Right atrium auricular region (tissue), 2 donors: Measurements from ENCODE around the gene METTL4. TPM values are rescaled to one million over a fixed set of nuclear protein-coding genes. Genes with fewer than 3 reads are reported as not detected.

Source experiments
- DNase-seq: peaks from one replicate; pipeline ENCODE4 v3.0.0-alpha.2; 2019; ENCODE audit warnings: low spot score
- H3K27ac ChIP-seq, 2 donors: fragments of 200-600 bp; sonication (generic); 1 replicate in 1 of 2; 2 replicates in 1 of 2; pipeline ENCODE4 v1.5.1; 2016 to 2019
- H3K27me3 ChIP-seq, 2 donors: fragments of 200-600 bp; sonication (generic); one replicate each; pipeline versions ENCODE4 v1.5.1 to v1.6.0; 2017 to 2019
- H3K36me3 ChIP-seq: fragments of 200-600 bp; sonication (generic); one replicate; pipeline ENCODE4 v1.5.1; 2016
- H3K4me1 ChIP-seq, 2 donors: fragments of 200-600 bp; sonication (generic); one replicate each; pipeline versions ENCODE4 v1.5.1 to v1.6.0; 2017 to 2019
- H3K4me3 ChIP-seq, 2 donors: fragments of 200-600 bp; sonication (generic); 1 replicate in 1 of 2; 2 replicates in 1 of 2; pipeline ENCODE4 v1.5.1; 2017 to 2019; ENCODE audit warnings: mild to moderate bottlenecking in 1 of 2, moderate library complexity in 1 of 2
- H3K9me3 ChIP-seq, 2 donors: fragments of 200-600 bp; sonication (generic); one replicate each; pipeline ENCODE4 v1.5.1; 2019
- CTCF ChIP-seq, 2 donors: fragments of 200-600 bp; sonication (generic); IDR thresholded peaks; one replicate each; pipeline ENCODE4 v1.5.1; 2019; ENCODE audit warnings: antibody characterized with exemption in 2 of 2
- total RNA-seq, 2 donors: library from RNA; depleted of rRNA; stranded (reverse); fragments of >200 nt; gene quantifications; one replicate each; pipeline ENCODE4 v1.1.0, GENCODE V29; 2016

Gene METTL4
- total RNA-seq, 2 donors from 2014 or later, result 4.2 to 6.1 TPM

GRCh38 chr18:2588666-2589344, 17.5 kb upstream of the METTL4 start:
- no peak overlapping the region for H3K27ac ChIP-seq
- no peak overlapping the region for H3K4me3 ChIP-seq
- no peak for TF ChIP-seq CTCF (IDR thresholded peaks at IDR 0.05)

GRCh38 chr18:2587788-2588187, 16.5 kb upstream of the METTL4 start:
- no peak overlapping the region for H3K27ac ChIP-seq

More at GRCh38 chr18:2588666-2589344, 17.5 kb upstream of the METTL4 start:
- Histone ChIP-seq H3K9me3 (no peaks in the 10 kb centered on the region), H3K27me3 (no peaks in the 10 kb centered on the region), H3K4me1 (no peaks in the 10 kb centered on the region), H3K36me3 (no peaks in the 10 kb centered on the region)
- no peak for DNase-seq

GRCh38 chr18:2573408-2573807, 2.1 kb upstream of the METTL4 start:
- no peaks in the 10 kb centered on the region for H3K27me3 ChIP-seq
- no peaks in the 10 kb centered on the region for H3K36me3 ChIP-seq
- no peak overlapping the region for H3K4me3 ChIP-seq
- H3K27ac ChIP-seq, result no peak overlapping the region
- DNase-seq, result no peak
- H3K4me1 ChIP-seq, result peaks cover 0 to 17% of the 10 kb centered on the region in 2 donors
- H3K9me3 ChIP-seq, result no peaks in the 10 kb centered on the region
- TF ChIP-seq CTCF (IDR thresholded peaks at IDR 0.05), result no peak

More at GRCh38 chr18:2587788-2588187, 16.5 kb upstream of the METTL4 start:
- H3K36me3 ChIP-seq, result no peaks in the 10 kb centered on the region
- DNase-seq, result no peak
- TF ChIP-seq CTCF (IDR thresholded peaks at IDR 0.05), result no peak
- no peaks in the 10 kb centered on the region for H3K9me3 ChIP-seq
- no peaks in the 10 kb centered on the region for H3K4me1 ChIP-seq
- H3K4me3 ChIP-seq, result no peak overlapping the region
- H3K27me3 ChIP-seq, result no peaks in the 10 kb centered on the region

- DNase-seq, result no peak
- TF ChIP-seq CTCF (IDR thresholded peaks at IDR 0.05), result no peak
- no peaks in the 10 kb centered on the region for H3K27me3 ChIP-seq
- peaks cover 0 to 17% of the 10 kb centered on the region in 2 donors for H3K4me1 ChIP-seq
- H3K9me3 ChIP-seq, result no peaks in the 10 kb centered on the region
- H3K27ac ChIP-seq, result no peak overlapping the region
- no peaks in the 10 kb centered on the region for H3K36me3 ChIP-seq
- peak overlapping the region in 1 of 2 donors; percentile 71 for H3K4me3 ChIP-seq
Measured at GRCh38 chr18:2572892-2573291, 1.6 kb upstream of the METTL4 start.

- Histone ChIP-seq H3K4me3 (peak overlapping the region in 1 of 2 donors; percentile 71), H3K27ac (no peak overlapping the region), H3K4me1 (peaks cover 0 to 17% of the 10 kb centered on the region in 2 donors), H3K9me3 (no peaks in the 10 kb centered on the region), H3K36me3 (no peaks in the 10 kb centered on the region), H3K27me3 (no peaks in the 10 kb centered on the region)
- DNase-seq, result no peak
- no peak for TF ChIP-seq CTCF (IDR thresholded peaks at IDR 0.05)
Measured at GRCh38 chr18:2572171-2572569, 865 bp upstream of the METTL4 start.

GRCh38 chr18:2570772-2571199, 519 bp downstream of the METTL4 start:
- peak; percentile 80 for DNase-seq
- H3K4me1 ChIP-seq, result peaks cover 0 to 17% of the 10 kb centered on the region in 2 donors
- peak overlapping the region; percentile 71 to 81 for H3K4me3 ChIP-seq
- no peaks in the 10 kb centered on the region for H3K36me3 ChIP-seq
- H3K27ac ChIP-seq, result peak overlapping the region; percentile 96 to 97
- H3K9me3 ChIP-seq, result no peaks in the 10 kb centered on the region
- H3K27me3 ChIP-seq, result no peaks in the 10 kb centered on the region
- TF ChIP-seq CTCF (IDR thresholded peaks at IDR 0.05), result peak in 1 of 2 donors; percentile 21
